Endothelial cell of umbilical vein (primary cell): Measurements from ENCODE around the gene SCLY. TPM values are rescaled to one million over a fixed set of nuclear protein-coding genes. Genes with fewer than 3 reads are reported as not detected.

Source experiments
- BruUV-seq: library from RNA; stranded (reverse); fragments of 400-500 nt; replicated peaks from 2 replicates; lab custom pipeline; 2021; lab: Mats Ljungman, UMichigan
- CTCF ChIA-PET: fragments of 300-600, 350-600 bp; sonication (Branson Sonifier 250); formaldehyde crosslinking; loops from one replicate; lab custom pipeline; 2021; ENCODE audit warnings: antibody characterized with exemption, inconsistent platforms; lab: Charles Lee
- POLR2A ChIA-PET: fragments of 300-600, 350-600 bp; sonication (Branson Sonifier 250); formaldehyde crosslinking; loops from one replicate; lab custom pipeline; 2021; ENCODE audit warnings: antibody characterized with exemption, inconsistent platforms; lab: Charles Lee
- DNase-seq: peaks from one replicate; pipeline ENCODE4 v3.0.0-alpha.2; 2011; ENCODE audit warnings: low read depth, low spot score
- FAIRE-seq: peaks from 2 replicates; lab custom pipeline; 2011; peaks lifted over from hg19 to GRCh38; lab: Jason Lieb, UNC
- H2AFZ ChIP-seq: 2 replicates; pipeline ENCODE4 v1.6.0; 2012; ENCODE audit warnings: low read depth, low read length, control low read depth, inconsistent platforms
- H3K27ac ChIP-seq: 2 replicates; pipeline ENCODE4 v1.5.1; 2011; ENCODE audit warnings: low read depth, mild to moderate bottlenecking, control low read depth, low read length, moderate library complexity; ENCODE audit not compliant: insufficient read depth
- H3K27me3 ChIP-seq, 2 experiments: 2 replicates each; pipeline versions ENCODE4 v1.6.0 to v1.6.1; 2011; ENCODE audit warnings: low read length in 2 of 2, mixed read lengths in 1 of 2; ENCODE audit not compliant: control insufficient read depth in 2 of 2, insufficient read depth in 2 of 2
- H3K36me3 ChIP-seq, 2 experiments: 2 replicates in 1 of 2; 3 replicates in 1 of 2; pipeline ENCODE4 v1.5.1; 2011; ENCODE audit warnings: low read length in 2 of 2, mild to moderate bottlenecking in 1 of 2, moderate library complexity in 1 of 2; ENCODE audit not compliant: control insufficient read depth in 2 of 2, insufficient read depth in 2 of 2; ENCODE audit errors: extremely low read depth in 1 of 2
- H3K4me1 ChIP-seq: 3 replicates; pipeline ENCODE4 v1.5.1; 2011; ENCODE audit warnings: mild to moderate bottlenecking, low read length; ENCODE audit not compliant: control insufficient read depth, insufficient read depth; ENCODE audit errors: extremely low read depth
- H3K4me2 ChIP-seq: 2 replicates; pipeline ENCODE4 v1.6.1; 2011; ENCODE audit warnings: low read length, control low read depth, mixed read lengths; ENCODE audit not compliant: insufficient read depth
- H3K4me3 ChIP-seq, 3 experiments: fragments of 200-600 bp in 1 of 3; sonication (generic), shearing (Covaris generic) in 1 of 3; replicated peaks in 1 of 3; 2 replicates each; pipeline ENCODE4 v1.5.1; 2011 to 2016; ENCODE audit warnings: control low read depth in 3 of 3, low read length in 3 of 3, mild to moderate bottlenecking in 2 of 3, inconsistent platforms in 1 of 3, low read depth in 1 of 3, moderate library complexity in 1 of 3; ENCODE audit not compliant: insufficient read depth in 1 of 3
- H3K79me2 ChIP-seq: 2 replicates; pipeline ENCODE4 v1.6.0; 2012; ENCODE audit warnings: low read length, inconsistent platforms; ENCODE audit not compliant: control insufficient read depth, insufficient read depth
- H3K9ac ChIP-seq: replicated peaks from 2 replicates; pipeline ENCODE3; 2011; ENCODE audit warnings: low read length, control low read depth; ENCODE audit not compliant: insufficient read depth; ENCODE audit errors: extremely low read depth
- H3K9me1 ChIP-seq: replicated peaks from 3 replicates; pipeline ENCODE4 v1.6.0; 2011; ENCODE audit warnings: mild to moderate bottlenecking, low read length; ENCODE audit not compliant: control insufficient read depth, insufficient read depth; ENCODE audit errors: extremely low read depth
- H3K9me3 ChIP-seq: replicated peaks from 2 replicates; pipeline ENCODE4 v1.5.1; 2012; ENCODE audit warnings: low read length, inconsistent platforms; ENCODE audit not compliant: control insufficient read depth, insufficient read depth
- H4K20me1 ChIP-seq: replicated peaks from 2 replicates; pipeline ENCODE3; 2011; ENCODE audit warnings: mild to moderate bottlenecking, low read length; ENCODE audit not compliant: control insufficient read depth, insufficient read depth; ENCODE audit errors: extremely low read depth
- EZH2 ChIP-seq: IDR thresholded peaks from 2 replicates; pipeline ENCODE4 v1.6.1; 2012; ENCODE audit warnings: borderline replicate concordance, low read depth, mild to moderate bottlenecking, moderate library complexity, low read length, inconsistent platforms; ENCODE audit not compliant: severe bottlenecking
- FOS ChIP-seq: IDR thresholded peaks from 2 replicates; pipeline ENCODE4 v1.6.1; 2011; ENCODE audit warnings: mild to moderate bottlenecking, low read length, moderate library complexity, borderline replicate concordance; ENCODE audit not compliant: insufficient read depth
- GATA2 ChIP-seq: IDR thresholded peaks from 2 replicates; pipeline ENCODE4 v1.7.0; 2011; ENCODE audit warnings: low read depth, mild to moderate bottlenecking, moderate library complexity, mixed read lengths, low read length; ENCODE audit not compliant: insufficient read length, insufficient read depth
- JUN ChIP-seq: IDR thresholded peaks from 2 replicates; pipeline ENCODE4 v1.6.1; 2011; ENCODE audit warnings: borderline replicate concordance, low read depth; ENCODE audit not compliant: insufficient read length, insufficient read depth
- MYC ChIP-seq: IDR thresholded peaks from one replicate; pipeline ENCODE4 v1.6.1; 2011; ENCODE audit warnings: mild to moderate bottlenecking, low read depth, low read length
- POLR2A ChIP-seq: IDR thresholded peaks from 2 replicates; pipeline ENCODE4 v1.6.1; 2012; ENCODE audit warnings: low read depth, mild to moderate bottlenecking, control low read depth, low read length
- POLR2AphosphoS5 ChIP-seq: IDR thresholded peaks from 2 replicates; pipeline ENCODE4 v1.6.1; 2012; ENCODE audit warnings: low read depth, mild to moderate bottlenecking, control low read depth, low read length, moderate library complexity; ENCODE audit not compliant: insufficient read depth
- dilution Hi-C: fragments of 300-500 bp; cut with MboI; formaldehyde crosslinking; loops from one replicate; pipeline ENCODE4 v1.15.0; 2019; ENCODE audit warnings: low sequenced_read_pairs; ENCODE audit not compliant: extremely low pct_ligation_motif_present
- intact Hi-C: fragments of 100-400 bp; cut with micrococcal nuclease; formaldehyde crosslinking; loops from one replicate; pipeline ENCODE4 v1.10.0; 2022
- polyA plus RNA-seq, 4 experiments: library from polyadenylated mRNA; depleted of rRNA in 3 of 4; stranded (reverse) in 3 of 4; unstranded in 1 of 4; fragments of >200 nt; gene quantifications; 2 replicates each; pipeline versions ENCODE4 v1.2.1 to v1.2.3, GENCODE V29; 2011 to 2012; ENCODE audit warnings: missing spikeins in 1 of 4
- total RNA-seq: library from RNA; stranded (reverse); gene quantifications from 2 replicates; pipeline ENCODE4 v1.2.3, GENCODE V29; 2021
- TF ChIP-seq, protein P1 (sequence below): IDR thresholded peaks from 2 replicates; pipeline ENCODE4 v1.6.1; 2011; ENCODE audit not compliant: insufficient read depth, insufficient read length
- TF ChIP-seq, protein P2 (sequence below), 2 donors: IDR thresholded peaks; 1 replicate in 1 of 2; 2 replicates in 1 of 2; pipeline ENCODE4 v1.5.1; 2011; ENCODE audit warnings: low read length in 2 of 2, mild to moderate bottlenecking in 2 of 2, moderate library complexity in 2 of 2, control low read depth in 1 of 2, inconsistent platforms in 1 of 2, low read depth in 1 of 2; ENCODE audit not compliant: insufficient read depth in 1 of 2; ENCODE audit errors: extremely low read depth in 1 of 2

SCLY gene
- total and polyA plus RNA-seq, 2 donors (not counting 3 experiments of a cell fraction or from before 2014, with no cell fraction given) = 22.6 to 32.7 TPM

DNA sequence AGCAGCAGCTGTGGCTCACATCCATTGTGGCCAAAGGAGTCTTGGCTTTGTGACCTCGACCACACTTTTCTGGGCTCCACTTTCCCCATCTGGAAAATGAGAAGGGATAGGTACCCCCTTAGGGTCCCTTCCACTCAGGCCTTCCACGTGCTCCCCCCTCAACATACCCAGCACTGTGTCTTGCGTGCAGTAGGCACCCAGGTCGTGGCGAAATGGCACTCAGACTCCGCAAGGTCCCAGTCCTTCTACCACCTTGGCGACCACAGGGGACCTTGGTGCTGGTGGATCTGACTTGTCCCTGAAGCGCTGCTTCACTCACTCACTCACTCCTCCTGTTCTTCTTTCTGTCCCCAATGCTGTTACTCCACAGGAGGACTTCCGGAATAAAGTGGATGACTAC lies 19.9 kb upstream of the SCLY start:
- dilution Hi-C loops = no loop called here
- intact Hi-C loops = no loop called here
- H2AFZ ChIP-seq = no peak overlapping the region
- H3K9me3 ChIP-seq = no peaks in the 10 kb centered on the region
- H3K36me3 ChIP-seq = peaks cover 0 to 26% of the 10 kb centered on the region in 2 experiments
- ChIA-PET CTCF (interaction anchor here (1.0 kb wide), 2 partner anchors 12 to 81 kb away, joined by 3 to 4 read pairs; no protein-coding TSS in a partner anchor), POLR2A (no interaction called here)
- no TSS peak for BruUV-seq
- no peak for TF ChIP-seq FOS
- TF ChIP-seq EZH2 = no peak
- no peak for TF ChIP-seq JUN
- no peak for TF ChIP-seq MYC
- TF ChIP-seq POLR2A = no peak
- TF ChIP-seq POLR2AphosphoS5 = no peak
- H4K20me1 ChIP-seq = no peaks in the 10 kb centered on the region
- no peak overlapping the region for H3K4me3 ChIP-seq
- no peak overlapping the region for H3K9ac ChIP-seq
- H3K79me2 ChIP-seq = no peaks in the 10 kb centered on the region
- no peak for FAIRE-seq
- no peaks in the 10 kb centered on the region for H3K9me1 ChIP-seq
- H3K4me1 ChIP-seq = no peaks in the 10 kb centered on the region
- H3K4me2 ChIP-seq = no peak overlapping the region
- H3K27ac ChIP-seq = no peak overlapping the region
- no peaks in the 10 kb centered on the region for H3K27me3 ChIP-seq
- no peak for DNase-seq

DNA sequence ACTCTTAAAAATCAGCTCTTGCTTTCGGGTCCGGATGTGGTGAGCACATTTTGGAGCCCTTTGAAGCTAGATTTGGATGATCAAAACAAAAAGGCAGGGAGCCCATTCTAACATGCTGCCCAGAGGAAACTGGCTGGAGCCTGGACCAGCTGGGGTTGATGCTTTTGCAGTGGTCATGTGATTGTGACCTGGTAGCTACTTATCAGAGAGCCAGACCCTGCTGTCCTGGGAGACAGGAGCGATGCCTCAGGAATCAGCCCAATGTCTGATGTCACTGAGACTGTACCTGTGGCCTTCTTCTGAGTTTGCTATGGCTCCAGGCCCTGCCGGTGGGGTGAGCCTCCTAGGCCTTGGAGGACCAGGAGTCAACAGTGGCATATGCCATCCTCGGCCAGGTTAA lies 18.7 kb upstream of the SCLY start:
- no peak overlapping the region for H3K9ac ChIP-seq
- H4K20me1 ChIP-seq = no peaks in the 10 kb centered on the region
- no peaks in the 10 kb centered on the region for H3K9me3 ChIP-seq
- FAIRE-seq (no peak), DNase-seq (no peak)
- BruUV-seq = no TSS peak
- no peak overlapping the region for H3K27ac ChIP-seq
- no peaks in the 10 kb centered on the region for H3K79me2 ChIP-seq
- H3K4me1 ChIP-seq = no peaks in the 10 kb centered on the region
- H2AFZ ChIP-seq = no peak overlapping the region
- intact Hi-C loops (no loop called here), dilution Hi-C loops (no loop called here)
- no peak overlapping the region for H3K4me2 ChIP-seq
- CTCF ChIA-PET = interaction anchor here (0.9 to 1.0 kb wide), 3 partner anchors 13 to 221 kb away, joined by 3 to 4 read pairs (median 3); no protein-coding TSS in a partner anchor
- H3K9me1 ChIP-seq = no peaks in the 10 kb centered on the region
- POLR2A ChIA-PET = no interaction called here
- peaks cover 0 to 22% of the 10 kb centered on the region in 2 experiments for H3K36me3 ChIP-seq
- TF ChIP-seq FOS = no peak
- no peak for TF ChIP-seq EZH2
- no peak for TF ChIP-seq POLR2AphosphoS5
- TF ChIP-seq GATA2 = no peak
- no peak for TF ChIP-seq JUN
- TF ChIP-seq, protein P1, sequence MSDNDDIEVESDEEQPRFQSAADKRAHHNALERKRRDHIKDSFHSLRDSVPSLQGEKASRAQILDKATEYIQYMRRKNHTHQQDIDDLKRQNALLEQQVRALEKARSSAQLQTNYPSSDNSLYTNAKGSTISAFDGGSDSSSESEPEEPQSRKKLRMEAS = no peak
- TF ChIP-seq, protein P2, sequence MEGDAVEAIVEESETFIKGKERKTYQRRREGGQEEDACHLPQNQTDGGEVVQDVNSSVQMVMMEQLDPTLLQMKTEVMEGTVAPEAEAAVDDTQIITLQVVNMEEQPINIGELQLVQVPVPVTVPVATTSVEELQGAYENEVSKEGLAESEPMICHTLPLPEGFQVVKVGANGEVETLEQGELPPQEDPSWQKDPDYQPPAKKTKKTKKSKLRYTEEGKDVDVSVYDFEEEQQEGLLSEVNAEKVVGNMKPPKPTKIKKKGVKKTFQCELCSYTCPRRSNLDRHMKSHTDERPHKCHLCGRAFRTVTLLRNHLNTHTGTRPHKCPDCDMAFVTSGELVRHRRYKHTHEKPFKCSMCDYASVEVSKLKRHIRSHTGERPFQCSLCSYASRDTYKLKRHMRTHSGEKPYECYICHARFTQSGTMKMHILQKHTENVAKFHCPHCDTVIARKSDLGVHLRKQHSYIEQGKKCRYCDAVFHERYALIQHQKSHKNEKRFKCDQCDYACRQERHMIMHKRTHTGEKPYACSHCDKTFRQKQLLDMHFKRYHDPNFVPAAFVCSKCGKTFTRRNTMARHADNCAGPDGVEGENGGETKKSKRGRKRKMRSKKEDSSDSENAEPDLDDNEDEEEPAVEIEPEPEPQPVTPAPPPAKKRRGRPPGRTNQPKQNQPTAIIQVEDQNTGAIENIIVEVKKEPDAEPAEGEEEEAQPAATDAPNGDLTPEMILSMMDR (IDR thresholded peaks at IDR 0.05; ENCODE audit: extremely low read depth in 1 of 2, insufficient read depth in 1 of 2, low read depth in 1 of 2, low read length in 2 of 2) = no peak
- TF ChIP-seq MYC = no peak
- H3K4me3 ChIP-seq = no peak overlapping the region
- no peaks in the 10 kb centered on the region for H3K27me3 ChIP-seq
